Natural killer cell (primary cell): Measurements from ENCODE around the gene PAPSS2. TPM values are rescaled to one million over a fixed set of nuclear protein-coding genes. Genes with fewer than 3 reads are reported as not detected.

ENCODE experiments used
- ATAC-seq, 3 donors: fragments of 150-1000 bp in 2 of 3; fragments of 200-7000 bp in 1 of 3; cut with Tn5 transposase; 1 replicate in 1 of 3; 2 replicates in 2 of 3; pipeline ENCODE4 v1.10.0; 2021; ENCODE audit warnings: mild to moderate bottlenecking in 2 of 3, moderate library complexity in 2 of 3
- DNase-seq, 2 donors: peaks; one replicate each; pipeline versions ENCODE4 v3.0.0 to v3.0.0-alpha.2; 2013 to 2021; ENCODE audit warnings: mixed read lengths in 1 of 2
- H3K27ac ChIP-seq: one replicate; pipeline ENCODE4 v1.5.1; 2013; ENCODE audit warnings: mild to moderate bottlenecking, low read length
- H3K27me3 ChIP-seq: one replicate; pipeline ENCODE4 v1.6.1; 2013; ENCODE audit warnings: low read length; ENCODE audit not compliant: control insufficient read depth, insufficient read depth
- H3K36me3 ChIP-seq: one replicate; pipeline ENCODE4 v1.6.1; 2013; ENCODE audit warnings: low read length; ENCODE audit not compliant: control insufficient read depth, insufficient read depth
- H3K4me1 ChIP-seq: one replicate; pipeline ENCODE4 v1.6.1; 2013; ENCODE audit warnings: low read length; ENCODE audit not compliant: control insufficient read depth, insufficient read depth
- H3K4me3 ChIP-seq: one replicate; pipeline ENCODE4 v1.5.1; 2013; ENCODE audit warnings: low read length
- H3K9me3 ChIP-seq: one replicate; pipeline ENCODE4 v1.6.1; 2013; ENCODE audit warnings: low read length; ENCODE audit not compliant: control insufficient read depth, insufficient read depth
- H3K27ac Mint-ChIP-seq, 2 donors: one replicate each; pipeline ENCODE4 v1.8.0; 2022; ENCODE audit warnings: mild to moderate bottlenecking in 2 of 2, mixed read lengths in 2 of 2, moderate library complexity in 1 of 2
- H3K27me3 Mint-ChIP-seq, 2 donors: one replicate each; pipeline ENCODE4 v1.8.0; 2022; ENCODE audit warnings: low read depth in 2 of 2, mixed read lengths in 2 of 2
- H3K36me3 Mint-ChIP-seq: one replicate; pipeline ENCODE4 v1.8.0; 2022; ENCODE audit warnings: mixed read lengths
- H3K4me1 Mint-ChIP-seq, 2 donors: one replicate each; pipeline ENCODE4 v1.8.0; 2022; ENCODE audit warnings: mixed read lengths in 2 of 2
- H3K4me3 Mint-ChIP-seq: one replicate; pipeline ENCODE4 v1.8.0; 2022; ENCODE audit warnings: mild to moderate bottlenecking, moderate library complexity, mixed read lengths
- H3K9me3 Mint-ChIP-seq, 2 donors: one replicate each; pipeline ENCODE4 v1.8.0; 2022; ENCODE audit warnings: mixed read lengths in 2 of 2
- WGBS: methylation state at CpG from one replicate; pipeline ENCODE4 v1.1.7; 2013; ENCODE audit warnings: missing lambda C conversion rate; ENCODE audit not compliant: insufficient coverage; 5-methylcytosine and 5-hydroxymethylcytosine counted together
- intact Hi-C: fragments of 100-400 bp; cut with micrococcal nuclease; formaldehyde crosslinking; loops from one replicate; pipeline ENCODE4 v1.14.2; 2022
- total RNA-seq, 4 donors: library from RNA; stranded (reverse); fragments of 120-200 nt in 1 of 4; gene quantifications; one replicate each; pipeline versions ENCODE4 v1.2.3 to v1.2.4, GENCODE V29; 2013 to 2022
- TF ChIP-seq, protein P1 (sequence below): fragments of 200-600 bp; IDR thresholded peaks from one replicate; pipeline ENCODE4 v1.8.0; 2022; ENCODE audit warnings: antibody characterized with exemption

The PAPSS2 gene
- total RNA-seq, 3 donors from 2014 or later (not counting 1 experiment from before 2014, with no cell fraction given), result 0.13 to 1.1 TPM; not detected in 1

DNA sequence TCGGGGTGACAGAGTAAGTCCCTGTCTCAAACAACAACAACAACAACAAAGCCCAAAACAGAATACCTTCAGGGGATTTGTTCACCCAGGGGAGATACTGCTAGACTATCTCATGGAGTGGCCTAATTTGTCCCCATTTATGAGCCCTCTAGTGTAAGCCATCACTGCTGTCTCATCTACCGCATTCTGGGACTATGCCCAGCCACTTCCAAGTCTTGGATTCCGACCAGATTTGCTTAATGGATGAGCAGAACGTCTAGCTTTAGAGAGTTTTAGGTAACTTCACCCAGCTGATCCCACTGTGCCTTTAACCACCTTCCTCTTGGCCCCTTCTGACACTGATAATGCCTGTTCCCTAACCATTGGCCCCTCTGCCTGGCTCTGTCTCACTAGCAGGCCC lies 47.1 kb downstream of the PAPSS2 start:
- H3K9me3 ChIP-seq, result no peaks in the 10 kb centered on the region
- H3K4me1 Mint-ChIP-seq, result no peaks in the 10 kb centered on the region
- H3K9me3 Mint-ChIP-seq, result no peaks in the 10 kb centered on the region
- TF ChIP-seq, protein P1, sequence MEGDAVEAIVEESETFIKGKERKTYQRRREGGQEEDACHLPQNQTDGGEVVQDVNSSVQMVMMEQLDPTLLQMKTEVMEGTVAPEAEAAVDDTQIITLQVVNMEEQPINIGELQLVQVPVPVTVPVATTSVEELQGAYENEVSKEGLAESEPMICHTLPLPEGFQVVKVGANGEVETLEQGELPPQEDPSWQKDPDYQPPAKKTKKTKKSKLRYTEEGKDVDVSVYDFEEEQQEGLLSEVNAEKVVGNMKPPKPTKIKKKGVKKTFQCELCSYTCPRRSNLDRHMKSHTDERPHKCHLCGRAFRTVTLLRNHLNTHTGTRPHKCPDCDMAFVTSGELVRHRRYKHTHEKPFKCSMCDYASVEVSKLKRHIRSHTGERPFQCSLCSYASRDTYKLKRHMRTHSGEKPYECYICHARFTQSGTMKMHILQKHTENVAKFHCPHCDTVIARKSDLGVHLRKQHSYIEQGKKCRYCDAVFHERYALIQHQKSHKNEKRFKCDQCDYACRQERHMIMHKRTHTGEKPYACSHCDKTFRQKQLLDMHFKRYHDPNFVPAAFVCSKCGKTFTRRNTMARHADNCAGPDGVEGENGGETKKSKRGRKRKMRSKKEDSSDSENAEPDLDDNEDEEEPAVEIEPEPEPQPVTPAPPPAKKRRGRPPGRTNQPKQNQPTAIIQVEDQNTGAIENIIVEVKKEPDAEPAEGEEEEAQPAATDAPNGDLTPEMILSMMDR, result no peak
- H3K27me3 Mint-ChIP-seq, result peaks cover 0 to under 1% of the 10 kb centered on the region in 2 donors
- H3K27me3 ChIP-seq, result no peaks in the 10 kb centered on the region
- H3K27ac ChIP-seq, result no peak overlapping the region
- no peak overlapping the region for H3K27ac Mint-ChIP-seq
- H3K36me3 Mint-ChIP-seq, result no peaks in the 10 kb centered on the region
- no peaks in the 10 kb centered on the region for H3K36me3 ChIP-seq
- WGBS, result 85% methylated on average over 4 of the region's 4 CpGs
- ATAC-seq (no peak), DNase-seq (no peak)
- H3K4me3 Mint-ChIP-seq, result no peak overlapping the region
- H3K4me1 ChIP-seq, result no peaks in the 10 kb centered on the region
- intact Hi-C loops, result no loop called here
- no peak overlapping the region for H3K4me3 ChIP-seq

GRCh38 chr10:87707254-87707653 lies 47.6 kb downstream of the PAPSS2 start:
- TF ChIP-seq, protein P1, result no peak
- Histone ChIP-seq H3K4me1 (no peaks in the 10 kb centered on the region), H3K9me3 (no peaks in the 10 kb centered on the region), H3K27ac (no peak overlapping the region), H3K36me3 (no peaks in the 10 kb centered on the region), H3K4me3 (no peak overlapping the region), H3K27me3 (no peaks in the 10 kb centered on the region)
- Mint-ChIP-seq H3K27ac (no peak overlapping the region), H3K36me3 (no peaks in the 10 kb centered on the region), H3K27me3 (peaks cover 0 to 3% of the 10 kb centered on the region in 2 donors), H3K9me3 (no peaks in the 10 kb centered on the region), H3K4me1 (no peaks in the 10 kb centered on the region), H3K4me3 (no peak overlapping the region)
- WGBS, result 100% methylated on average over 2 of the region's 4 CpGs
- intact Hi-C loops, result no loop called here
- DNase-seq (no peak), ATAC-seq (no peak)

DNA sequence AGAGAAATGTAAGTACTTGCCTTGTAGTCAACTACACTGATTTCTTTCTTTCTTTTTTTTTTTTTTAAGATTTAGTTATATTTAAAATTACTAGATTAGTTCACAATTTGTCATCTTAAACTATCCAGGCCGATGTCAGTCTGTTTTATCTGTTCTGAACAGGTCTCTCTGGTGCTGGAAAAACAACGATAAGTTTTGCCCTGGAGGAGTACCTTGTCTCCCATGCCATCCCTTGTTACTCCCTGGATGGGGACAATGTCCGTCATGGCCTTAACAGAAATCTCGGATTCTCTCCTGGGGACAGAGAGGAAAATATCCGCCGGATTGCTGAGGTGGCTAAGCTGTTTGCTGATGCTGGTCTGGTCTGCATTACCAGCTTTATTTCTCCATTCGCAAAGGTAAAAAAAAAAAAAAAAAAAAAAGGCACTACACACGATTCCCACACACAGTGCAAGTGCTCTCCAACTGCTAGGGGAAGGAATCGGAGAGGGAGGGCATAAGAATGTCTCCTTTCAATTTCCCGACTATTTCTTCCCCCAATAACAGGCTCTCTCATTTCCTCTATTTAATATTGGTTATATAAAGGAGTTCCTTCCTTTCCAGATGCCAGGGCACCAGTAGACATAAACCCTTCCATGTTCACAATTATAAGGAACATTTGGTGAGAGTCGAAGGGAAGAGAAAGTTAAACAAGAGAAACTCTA lies 53.4 kb downstream of the PAPSS2 start:
- H3K27ac ChIP-seq, result no peak overlapping the region
- H3K4me3 Mint-ChIP-seq, result no peak overlapping the region
- intact Hi-C loops, result no loop called here
- no peaks in the 10 kb centered on the region for H3K9me3 ChIP-seq
- no peak overlapping the region for H3K27ac Mint-ChIP-seq
- no peaks in the 10 kb centered on the region for H3K36me3 ChIP-seq
- H3K27me3 Mint-ChIP-seq, result peaks cover 0 to 5% of the 10 kb centered on the region in 2 donors
- DNase-seq, result no peak
- no peaks in the 10 kb centered on the region for H3K36me3 Mint-ChIP-seq
- 96% methylated on average over 6 of the region's 11 CpGs for WGBS
- no peaks in the 10 kb centered on the region for H3K9me3 Mint-ChIP-seq
- ATAC-seq, result no peak
- H3K27me3 ChIP-seq, result no peaks in the 10 kb centered on the region
- H3K4me3 ChIP-seq, result no peak overlapping the region
- no peaks in the 10 kb centered on the region for H3K4me1 Mint-ChIP-seq
- TF ChIP-seq, protein P1, result no peak
- H3K4me1 ChIP-seq, result peaks cover 3% of the 10 kb centered on the region

DNA sequence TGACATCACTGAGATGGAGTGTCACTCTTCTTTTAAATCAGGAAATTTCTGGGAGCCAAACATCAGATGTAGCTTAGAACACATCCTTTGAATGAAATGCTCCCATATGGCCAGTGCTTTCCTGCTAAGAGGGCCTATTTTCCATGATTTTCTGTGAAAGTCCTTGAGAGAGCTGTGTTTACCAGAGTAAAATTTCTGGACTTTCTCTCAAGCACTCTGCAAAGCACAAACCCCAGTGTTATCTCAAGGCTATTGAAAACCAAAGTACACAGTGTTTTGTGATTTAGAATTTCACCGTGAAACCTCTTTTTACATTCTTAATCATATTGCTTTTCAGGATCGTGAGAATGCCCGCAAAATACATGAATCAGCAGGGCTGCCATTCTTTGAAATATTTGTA lies 54.0 kb downstream of the PAPSS2 start:
- Histone ChIP-seq H3K4me3 (no peak overlapping the region), H3K27ac (no peak overlapping the region), H3K9me3 (no peaks in the 10 kb centered on the region), H3K27me3 (no peaks in the 10 kb centered on the region), H3K4me1 (peaks cover 3% of the 10 kb centered on the region), H3K36me3 (no peaks in the 10 kb centered on the region)
- intact Hi-C loops, result no loop called here
- TF ChIP-seq, protein P1, result no peak
- WGBS, result 82% methylated on average over 3 of the region's 3 CpGs
- Mint-ChIP-seq H3K27ac (no peak overlapping the region), H3K4me1 (no peaks in the 10 kb centered on the region), H3K27me3 (peaks cover 0 to 5% of the 10 kb centered on the region in 2 donors), H3K36me3 (no peaks in the 10 kb centered on the region), H3K4me3 (no peak overlapping the region), H3K9me3 (no peaks in the 10 kb centered on the region)
- ATAC-seq (no peak), DNase-seq (no peak)
